Stimulated activated CD8-positive, alpha-beta memory T cell treated with anti-CD3 and anti-CD28 coated beads, Interleukin-12 subunit alpha, Interleukin-12 subunit beta, amount 100 ng/mL, for 4 hours (primary cell): Measurements from ENCODE around the gene SPG7.
"Not testable (repeated sequence)": the region's sequence is repeated elsewhere in the genome, so short reads cannot be mapped to it uniquely, and the experiment has no call there.

ENCODE experiments used
- DNase-seq: peaks from one replicate; pipeline ENCODE4 v3.0.0-alpha.2; 2020; ENCODE audit warnings: low read depth

Gene SPG7

DNA sequence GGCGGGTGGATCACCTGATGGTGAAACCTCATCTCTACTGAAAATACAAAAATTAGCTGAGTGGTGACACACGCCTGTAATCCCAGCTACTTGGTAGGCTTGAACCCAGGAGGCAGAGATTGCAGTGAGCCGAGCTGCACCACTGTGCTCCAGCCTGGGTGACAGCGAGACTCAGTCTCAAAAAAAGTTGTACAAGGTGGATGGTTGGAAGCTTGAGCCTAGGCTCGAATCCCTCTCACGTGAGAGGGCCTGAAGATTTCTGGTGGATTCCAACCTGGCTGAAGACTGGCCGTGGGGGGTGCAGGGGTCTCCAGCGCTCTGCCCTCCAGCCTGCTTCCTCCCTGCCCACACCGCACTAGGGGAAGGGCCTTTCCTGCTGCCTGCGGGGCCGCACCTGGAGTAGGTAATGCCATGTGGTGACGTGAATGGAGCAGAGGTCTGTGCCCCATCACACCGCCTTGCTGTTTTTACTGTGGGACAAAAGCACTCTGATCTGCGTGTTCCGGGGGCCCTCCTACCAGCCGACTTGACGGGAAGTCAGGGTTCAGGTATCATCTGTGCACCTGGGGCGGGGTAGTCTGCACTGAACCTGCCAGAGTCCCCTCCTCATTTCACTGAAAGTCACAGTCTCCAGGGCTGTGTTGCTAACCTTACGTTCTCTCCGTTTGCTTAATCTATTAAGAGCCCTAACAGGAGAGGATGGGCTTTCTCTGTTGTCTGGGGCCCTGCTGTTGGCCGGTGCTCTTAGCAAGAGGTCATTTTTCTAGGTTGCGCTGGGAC is 56.5 kb downstream of the SPG7 start:
- DNase-seq: no peak

GRCh38 chr16:89565256-89565505 is 57.0 kb downstream of the SPG7 start:
- DNase-seq: no peak

DNA sequence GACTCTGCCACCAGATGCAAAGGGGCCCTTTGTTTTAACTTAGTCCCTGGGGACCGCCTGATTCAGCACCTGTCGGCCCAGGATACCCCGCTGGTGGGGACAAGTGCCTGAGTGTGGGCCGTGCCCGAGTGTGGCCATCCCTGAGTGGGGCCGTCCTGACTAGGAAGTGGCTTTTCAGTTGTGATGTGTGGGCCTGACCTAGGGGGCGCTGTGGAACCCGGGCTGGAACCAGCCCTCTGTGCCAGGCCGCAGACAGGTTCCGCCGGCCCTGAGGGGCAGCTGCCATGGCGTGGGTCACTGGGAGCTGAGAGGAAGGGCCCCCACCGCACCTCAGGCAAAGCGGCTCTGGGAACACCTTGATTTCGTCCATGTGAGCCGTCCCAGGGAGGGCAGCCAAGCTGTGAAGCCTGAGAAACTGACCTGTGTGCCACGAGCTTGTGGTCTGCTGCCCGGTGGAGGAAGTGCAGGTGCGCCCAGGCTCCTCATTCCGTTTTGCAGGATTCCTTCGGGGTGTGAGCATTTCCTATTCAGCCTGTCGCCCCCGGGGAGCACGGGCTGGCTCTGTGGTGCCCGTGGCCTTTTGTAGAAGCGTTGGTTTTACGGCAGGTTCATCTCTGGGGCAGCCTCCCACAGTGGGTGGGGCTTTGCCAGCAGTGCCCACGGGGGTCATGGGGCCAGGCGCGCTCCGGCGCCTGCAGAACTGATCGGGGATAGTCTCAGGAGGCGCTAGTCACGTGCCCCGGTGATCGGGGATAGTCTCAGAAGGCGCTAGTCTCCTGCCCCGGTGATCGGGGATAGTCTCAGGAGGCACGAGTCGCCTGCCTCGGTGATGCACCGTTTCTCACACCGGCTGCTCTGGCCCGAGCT is 57.5 kb downstream of the SPG7 start:
- no peak for DNase-seq

DNA sequence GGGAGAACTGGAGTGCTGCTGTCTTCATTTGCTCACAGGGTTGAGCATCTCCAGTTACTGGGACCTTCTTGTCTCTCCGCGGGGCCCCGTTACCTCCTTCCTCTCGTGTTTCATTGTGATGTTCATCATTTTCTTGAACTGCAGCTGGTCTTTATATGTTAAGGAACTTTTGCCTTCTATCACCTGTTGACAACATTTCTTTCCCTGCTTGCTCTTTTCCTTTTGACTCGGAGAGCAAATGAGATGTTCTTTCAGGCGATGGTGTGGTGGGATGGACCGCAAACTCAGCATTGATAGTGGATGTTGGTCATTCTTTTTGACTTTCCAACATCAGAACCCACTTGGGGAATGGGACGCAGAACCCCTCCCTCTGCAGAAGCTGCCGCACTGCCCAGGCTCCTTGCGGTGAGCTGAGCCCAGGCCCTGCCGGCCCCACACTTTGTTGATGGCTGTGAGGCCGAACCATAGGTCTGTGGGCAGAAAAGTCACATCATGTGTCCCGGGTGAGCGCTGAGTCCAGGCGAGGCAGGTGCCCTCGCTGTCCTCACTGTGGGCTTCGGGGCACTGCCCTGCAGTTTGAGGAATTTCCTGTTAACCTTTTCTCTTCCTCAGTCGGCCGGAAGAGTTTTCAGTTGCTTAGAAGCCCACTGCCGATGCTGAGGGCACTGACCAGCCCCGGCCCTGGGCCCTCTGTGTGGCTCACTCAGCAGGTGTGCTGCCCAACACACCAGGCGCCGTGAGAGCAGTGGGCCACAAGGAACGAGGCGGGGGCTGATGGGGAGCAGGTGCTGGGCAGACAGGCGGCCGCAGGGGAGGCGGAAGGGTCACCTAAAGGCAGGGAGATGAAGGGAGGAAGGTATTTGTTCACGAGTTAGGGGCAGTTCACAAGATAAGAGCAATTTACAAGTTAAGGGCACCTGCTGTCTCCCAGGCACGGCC is 59.7 kb downstream of the SPG7 start:
- DNase-seq: no peak

DNA sequence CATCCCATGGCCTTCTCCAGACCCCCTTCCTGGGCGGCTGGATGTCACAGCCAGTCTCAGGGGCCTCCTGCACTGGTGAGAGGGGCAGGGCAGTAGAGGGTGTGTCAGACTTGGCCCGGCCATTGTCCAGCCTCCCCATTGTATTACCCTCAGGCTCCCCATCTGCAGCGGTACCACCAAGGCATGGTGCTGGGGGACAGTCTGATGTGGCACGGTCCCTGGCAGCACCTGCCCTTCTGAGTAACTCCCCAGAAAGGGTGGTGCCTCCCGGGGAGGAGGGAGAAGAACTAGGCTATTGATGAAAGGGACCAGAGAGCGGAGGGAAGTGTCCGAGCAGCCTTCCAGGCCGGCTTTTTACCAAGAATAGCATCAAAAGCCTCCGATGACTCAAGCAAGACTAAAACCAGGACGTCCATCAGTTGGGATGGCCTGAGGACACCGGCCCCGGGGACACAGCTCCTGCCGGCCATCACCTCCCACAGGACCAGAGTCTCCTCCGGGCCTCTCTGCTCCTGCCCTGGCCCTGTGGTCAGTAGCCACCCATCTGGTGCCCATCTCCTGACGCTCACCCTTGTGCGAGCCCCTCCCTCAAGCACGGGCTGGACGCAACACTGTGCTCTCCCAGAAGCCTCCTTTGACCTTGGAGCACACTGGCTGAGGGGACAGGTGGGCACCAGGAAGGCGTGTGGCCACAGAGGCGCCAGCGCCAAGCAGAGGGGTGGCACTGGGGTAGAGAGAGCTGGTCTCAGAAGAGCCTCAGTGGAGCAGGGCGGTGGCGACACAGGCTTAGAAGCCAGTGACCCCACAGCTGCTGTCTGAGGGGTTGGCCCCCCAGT is 61.5 kb downstream of the SPG7 start:
- no peak for DNase-seq

- no peak for DNase-seq
Observed at GRCh38 chr16:89570342-89570923, 62.2 kb downstream of the SPG7 start.

- DNase-seq: not testable (repeated sequence)
Observed at GRCh38 chr16:89570983-89571598, 62.9 kb downstream of the SPG7 start.

DNA sequence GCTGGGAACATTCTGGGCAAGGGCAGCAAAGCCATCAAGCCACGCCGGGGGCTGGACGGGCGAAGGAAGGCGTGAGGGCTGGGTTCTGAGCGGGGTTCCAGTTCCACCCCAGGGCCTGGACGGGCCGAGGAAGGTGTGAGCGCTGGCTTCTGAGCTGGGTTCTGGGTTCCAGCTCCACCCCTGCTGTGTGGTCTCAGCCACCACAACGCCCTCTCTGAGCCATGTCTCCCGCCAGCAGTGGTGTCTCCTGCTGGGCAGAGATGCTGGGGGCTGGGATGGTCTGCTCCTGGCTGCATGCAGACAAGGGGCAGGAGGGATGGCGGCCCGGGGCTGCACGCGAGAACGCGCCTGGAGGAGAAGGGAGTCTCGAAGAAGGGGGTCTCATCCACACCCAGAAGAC is 63.4 kb downstream of the SPG7 start:
- DNase-seq: no peak

DNA sequence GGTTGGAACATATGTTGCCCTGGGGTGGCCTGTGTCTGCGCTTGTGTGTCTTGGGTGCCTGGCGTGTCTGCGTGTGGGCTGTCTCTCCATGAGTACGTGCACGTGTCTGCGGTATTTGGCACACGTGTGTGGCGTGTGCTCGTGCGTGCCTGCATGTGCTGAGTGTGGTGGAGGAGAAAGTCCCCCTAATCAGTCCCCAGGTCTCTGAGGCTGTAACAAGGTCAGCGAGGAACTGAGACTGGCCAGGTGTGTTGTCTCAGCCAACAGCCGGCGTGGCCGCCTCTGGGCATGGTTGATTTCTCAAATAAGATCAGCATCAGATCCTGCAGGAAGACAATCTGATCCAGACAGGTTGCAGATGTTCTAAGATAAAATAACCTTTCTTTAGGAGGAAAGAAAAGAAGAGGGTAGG is 63.9 kb downstream of the SPG7 start:
- no peak for DNase-seq

- DNase-seq: no peak
Observed at GRCh38 chr16:89572485-89573205, 64.4 kb downstream of the SPG7 start.

- DNase-seq: no peak
Observed at GRCh38 chr16:89573826-89574680, 65.8 kb downstream of the SPG7 start.

DNA sequence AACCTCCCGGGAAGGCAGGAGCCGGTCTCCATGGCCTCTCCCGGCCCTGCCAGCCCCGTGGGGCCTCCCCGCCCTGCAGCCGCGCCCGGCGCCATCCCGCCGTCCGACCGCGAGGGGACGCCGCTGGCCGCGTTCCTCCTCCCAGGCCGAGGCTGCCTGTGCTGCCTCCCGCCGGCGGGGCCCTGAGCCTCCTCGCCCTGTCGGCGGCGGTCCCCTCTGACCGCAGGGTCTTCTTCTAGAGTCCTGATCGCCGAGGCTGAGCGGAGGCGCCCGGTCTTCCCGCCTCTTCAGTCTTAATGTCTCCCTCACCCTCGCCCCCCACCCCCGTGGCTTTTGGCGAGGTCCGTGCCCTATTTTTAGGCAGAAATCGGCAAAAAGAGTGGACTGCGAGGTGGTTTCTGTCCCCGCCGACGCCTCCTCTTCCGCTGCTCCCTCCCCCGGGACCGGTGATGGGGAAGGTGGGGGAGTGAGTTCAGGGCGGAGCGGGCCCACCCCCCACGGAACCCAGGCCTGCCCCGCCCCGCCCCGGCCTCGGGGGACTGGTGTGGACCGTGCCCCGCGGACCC is 66.6 kb downstream of the SPG7 start:
- DNase-seq: no peak

GRCh38 chr16:89575247-89576152 is 67.3 kb downstream of the SPG7 start, which contains the start of gene CPNE7:
Gene CPNE7, plus strand, starts transcription at chr16:89575758. Its CDS starts 140 bp downstream, at chr16:89575898.
- DNase-seq: no peak

- DNase-seq: no peak
Observed at GRCh38 chr16:89576153-89577054, 68.2 kb downstream of the SPG7 start.

- no peak for DNase-seq
Observed at GRCh38 chr16:89577055-89577759, 69.0 kb downstream of the SPG7 start.

- no peak for DNase-seq
Observed at GRCh38 chr16:89579351-89579750, 71.1 kb downstream of the SPG7 start.
